GM13976 (cell line): ENCODE results near the gene LELP1.

ENCODE experiments used
- DNase-seq: peaks from one replicate; pipeline ENCODE4 v3.0.0; 2012; ENCODE audit warnings: low spot score
- CTCF ChIP-seq: IDR thresholded peaks from 2 replicates; pipeline ENCODE4 v1.5.1; 2012; ENCODE audit warnings: borderline replicate concordance, mild to moderate bottlenecking; ENCODE audit not compliant: insufficient read depth; ENCODE audit errors: extremely low read depth, missing control alignments, control extremely low read depth
- in situ Hi-C: fragments of 300-500 bp; cut with MboI; formaldehyde crosslinking; loops from one replicate; pipeline ENCODE4 v1.12.0; 2022; ENCODE audit warnings: low sequenced_read_pairs, mixed read lengths, inconsistent platforms; ENCODE audit not compliant: unreplicated experiment

LELP1 gene

GRCh38 chr1:153190373-153190772 is 12.9 kb upstream of the LELP1 start:
- peak; percentile 20 for TF ChIP-seq CTCF
- in situ Hi-C loops: loop anchor here (25.0 kb wide), 1 partner anchor 228 kb away; the partner anchor contains the start of gene SPRR4
- DNase-seq: no peak

- peak; percentile 34 for TF ChIP-seq CTCF
- DNase-seq: peak; percentile 24
- in situ Hi-C loops: loop anchor here (25.0 kb wide), 1 partner anchor 230 kb away; the partner anchor contains the start of gene SPRR4
Measured at GRCh38 chr1:153192697-153193096, 10.5 kb upstream of the LELP1 start.

GRCh38 chr1:153194331-153195050 is 8.7 kb upstream of the LELP1 start:
- in situ Hi-C loops: loop anchor here (25.0 kb wide), 1 partner anchor 232 kb away; the partner anchor contains the start of gene SPRR4
- TF ChIP-seq CTCF: no peak
- DNase-seq: no peak

GRCh38 chr1:153195216-153195615 is 8.0 kb upstream of the LELP1 start:
- in situ Hi-C loops: loop anchor here (25.0 kb wide), 1 partner anchor 233 kb away; the partner anchor contains the start of gene SPRR4
- no peak for TF ChIP-seq CTCF
- no peak for DNase-seq

GRCh38 chr1:153202006-153202405 is 1.2 kb upstream of the LELP1 start:
- in situ Hi-C loops: no loop called here
- no peak for DNase-seq
- no peak for TF ChIP-seq CTCF

- TF ChIP-seq CTCF: no peak
- in situ Hi-C loops: no loop called here
- no peak for DNase-seq
Measured at GRCh38 chr1:153206631-153207030, 3.4 kb downstream of the LELP1 start.

- TF ChIP-seq CTCF: no peak
- no peak for DNase-seq
- in situ Hi-C loops: no loop called here
Measured at GRCh38 chr1:153210206-153210605, 7.0 kb downstream of the LELP1 start.
